Right atrium auricular region (tissue), 2 donors: ENCODE measurements around the gene CERS4. TPM values are rescaled to one million over a fixed set of nuclear protein-coding genes. Genes with fewer than 3 reads are reported as not detected.
"Not testable (repeated sequence)": the region's sequence is repeated elsewhere in the genome, so short reads cannot be mapped to it uniquely, and the experiment has no call there.

ENCODE experiments used
- DNase-seq: peaks from one replicate; pipeline ENCODE4 v3.0.0-alpha.2; 2019; ENCODE audit warnings: low spot score
- H3K27ac ChIP-seq, 2 donors: fragments of 200-600 bp; sonication (generic); 1 replicate in 1 of 2; 2 replicates in 1 of 2; pipeline ENCODE4 v1.5.1; 2016 to 2019
- H3K27me3 ChIP-seq, 2 donors: fragments of 200-600 bp; sonication (generic); one replicate each; pipeline versions ENCODE4 v1.5.1 to v1.6.0; 2017 to 2019
- H3K36me3 ChIP-seq: fragments of 200-600 bp; sonication (generic); one replicate; pipeline ENCODE4 v1.5.1; 2016
- H3K4me1 ChIP-seq, 2 donors: fragments of 200-600 bp; sonication (generic); one replicate each; pipeline versions ENCODE4 v1.5.1 to v1.6.0; 2017 to 2019
- H3K4me3 ChIP-seq, 2 donors: fragments of 200-600 bp; sonication (generic); 1 replicate in 1 of 2; 2 replicates in 1 of 2; pipeline ENCODE4 v1.5.1; 2017 to 2019; ENCODE audit warnings: mild to moderate bottlenecking in 1 of 2, moderate library complexity in 1 of 2
- H3K9me3 ChIP-seq, 2 donors: fragments of 200-600 bp; sonication (generic); one replicate each; pipeline ENCODE4 v1.5.1; 2019
- CTCF ChIP-seq, 2 donors: fragments of 200-600 bp; sonication (generic); IDR thresholded peaks; one replicate each; pipeline ENCODE4 v1.5.1; 2019; ENCODE audit warnings: antibody characterized with exemption in 2 of 2
- total RNA-seq, 2 donors: library from RNA; depleted of rRNA; stranded (reverse); fragments of >200 nt; gene quantifications; one replicate each; pipeline ENCODE4 v1.1.0, GENCODE V29; 2016

The CERS4 gene
- total RNA-seq, 2 donors from 2014 or later: 19.4 to 20.5 TPM

DNA sequence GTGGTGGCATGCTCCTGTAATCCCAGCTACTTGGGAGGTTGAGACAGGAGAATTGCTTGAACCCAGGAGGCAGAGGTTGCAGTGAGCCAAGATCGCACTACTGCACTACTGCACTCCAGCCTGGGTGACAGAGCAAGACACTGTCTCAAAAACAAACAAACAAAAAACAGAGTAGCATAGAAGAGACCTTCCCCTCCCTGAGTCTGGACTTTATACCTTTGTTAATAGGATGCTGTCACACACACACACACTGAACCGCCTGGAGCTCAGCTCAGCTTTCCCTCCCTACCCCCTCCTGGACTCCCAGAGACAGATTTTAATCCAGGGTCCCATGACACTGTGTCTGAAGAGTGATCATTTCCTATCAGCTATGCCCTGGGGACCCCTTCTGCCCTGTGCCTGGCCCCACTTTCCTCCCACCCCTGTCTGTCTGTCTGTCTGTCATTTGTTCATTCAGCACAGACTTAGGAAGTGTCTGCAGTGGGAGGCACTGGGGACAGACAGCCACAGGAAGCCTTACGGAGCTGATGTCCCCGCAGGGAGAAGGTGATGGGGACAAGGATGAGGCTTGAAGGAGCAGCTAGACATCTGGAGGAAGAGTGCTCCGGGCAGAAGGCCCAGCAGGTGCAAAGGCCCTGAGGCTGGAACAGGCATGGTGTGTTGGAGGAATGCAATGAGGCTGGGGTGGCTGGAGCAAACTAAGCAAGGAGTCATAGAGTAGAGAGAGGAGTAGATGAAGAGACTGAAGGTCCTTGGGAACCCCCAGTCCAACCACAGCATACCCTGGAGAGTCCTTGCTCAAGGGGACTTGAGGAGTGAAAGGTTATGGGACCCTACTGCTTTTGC, 4.9 kb downstream of the CERS4 start:
- no peak for DNase-seq
- Histone ChIP-seq H3K9me3 (no peaks in the 10 kb centered on the region), H3K27ac (no peak overlapping the region), H3K4me3 (no peak overlapping the region), H3K4me1 (peaks cover 0 to 14% of the 10 kb centered on the region in 2 donors), H3K27me3 (no peaks in the 10 kb centered on the region), H3K36me3 (no peaks in the 10 kb centered on the region)
- TF ChIP-seq CTCF (IDR thresholded peaks at IDR 0.05): no peak

- H3K4me1 ChIP-seq: peaks cover 0 to 13% of the 10 kb centered on the region in 2 donors
- no peaks in the 10 kb centered on the region for H3K27me3 ChIP-seq
- no peak overlapping the region for H3K27ac ChIP-seq
- no peak for TF ChIP-seq CTCF (IDR thresholded peaks at IDR 0.05)
- no peak overlapping the region for H3K4me3 ChIP-seq
- no peaks in the 10 kb centered on the region for H3K9me3 ChIP-seq
- no peak for DNase-seq
- no peaks in the 10 kb centered on the region for H3K36me3 ChIP-seq
These were observed 5.6 kb downstream of the CERS4 start for GRCh38 chr19:8214802-8215201.

DNA sequence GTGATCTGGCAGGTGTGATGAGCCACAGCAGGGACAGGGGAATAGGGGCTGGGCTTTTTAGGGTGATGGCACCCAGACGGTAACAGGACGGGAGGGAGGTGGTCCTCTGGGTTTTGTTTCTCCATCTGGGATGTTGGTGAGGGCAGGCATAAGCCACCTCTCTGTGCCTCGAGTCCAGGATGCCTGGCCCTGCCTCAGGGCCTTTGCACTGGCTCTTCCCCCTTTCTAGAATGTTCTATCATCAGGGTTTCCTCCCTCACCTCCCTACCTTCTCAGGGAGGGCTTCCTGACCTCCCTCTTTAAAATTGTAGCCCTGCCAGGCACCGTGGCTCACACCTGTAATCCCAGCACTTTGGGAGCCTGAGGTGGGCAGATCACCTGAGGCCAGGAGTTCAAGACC, 6.6 kb downstream of the CERS4 start:
- no peaks in the 10 kb centered on the region for H3K27me3 ChIP-seq
- H3K9me3 ChIP-seq: no peaks in the 10 kb centered on the region
- no peak for TF ChIP-seq CTCF (IDR thresholded peaks at IDR 0.05)
- H3K27ac ChIP-seq: no peak overlapping the region
- no peak for DNase-seq
- H3K36me3 ChIP-seq: no peaks in the 10 kb centered on the region
- no peak overlapping the region for H3K4me3 ChIP-seq
- peaks cover 0 to 3% of the 10 kb centered on the region in 2 donors for H3K4me1 ChIP-seq

DNA sequence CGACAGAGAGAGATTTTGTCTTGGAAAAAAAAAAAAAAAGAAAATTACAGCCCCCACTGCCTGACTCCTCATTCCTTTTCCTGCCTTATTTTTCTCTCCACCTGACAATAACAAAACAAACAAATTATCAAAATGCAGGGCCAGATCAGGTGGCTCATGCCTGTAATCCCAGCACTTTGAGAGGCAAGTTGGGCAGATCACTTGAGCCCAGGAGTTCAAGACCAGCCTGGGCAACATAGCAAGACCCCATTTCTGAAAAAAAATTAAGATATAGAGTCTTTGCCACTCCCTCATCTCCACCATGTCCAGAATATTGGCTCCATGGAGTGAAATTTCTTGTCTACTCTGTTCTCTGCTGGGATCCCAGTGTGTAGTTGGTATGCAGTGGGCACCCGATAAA, 7.2 kb downstream of the CERS4 start:
- Histone ChIP-seq H3K27ac (no peak overlapping the region), H3K9me3 (no peaks in the 10 kb centered on the region), H3K4me1 (no peaks in the 10 kb centered on the region), H3K27me3 (no peaks in the 10 kb centered on the region), H3K36me3 (no peaks in the 10 kb centered on the region), H3K4me3 (no peak overlapping the region)
- TF ChIP-seq CTCF (IDR thresholded peaks at IDR 0.05): no peak
- DNase-seq: no peak

GRCh38 chr19:8218127-8218526, 9.0 kb downstream of the CERS4 start:
- H3K27ac ChIP-seq, H3K4me3 ChIP-seq, H3K4me1 ChIP-seq, H3K36me3 ChIP-seq, DNase-seq, H3K27me3 ChIP-seq, H3K9me3 ChIP-seq: not testable (repeated sequence)

- H3K27me3 ChIP-seq: no peaks in the 10 kb centered on the region
- no peaks in the 10 kb centered on the region for H3K36me3 ChIP-seq
- no peak for TF ChIP-seq CTCF (IDR thresholded peaks at IDR 0.05)
- H3K27ac ChIP-seq: no peak overlapping the region
- DNase-seq: no peak
- H3K9me3 ChIP-seq: no peaks in the 10 kb centered on the region
- H3K4me3 ChIP-seq: no peak overlapping the region
- H3K4me1 ChIP-seq: no peaks in the 10 kb centered on the region
These were observed 11.3 kb downstream of the CERS4 start for GRCh38 chr19:8220481-8220880.
